Neuron (in vitro differentiated cells): ENCODE results near the gene CRYBB1.

Experiments
- H2AFZ ChIP-seq: one replicate; pipeline ENCODE4 v1.6.1; 2013; ENCODE audit warnings: low read depth, mild to moderate bottlenecking, inconsistent platforms, low read length, moderate library complexity
- H3K27me3 ChIP-seq: one replicate; pipeline ENCODE4 v1.6.1; 2013; ENCODE audit warnings: low read length; ENCODE audit not compliant: insufficient read depth
- H3K36me3 ChIP-seq: one replicate; pipeline ENCODE4 v1.6.1; 2013; ENCODE audit warnings: low read length; ENCODE audit not compliant: insufficient read depth
- H3K4me1 ChIP-seq: one replicate; pipeline ENCODE4 v1.6.1; 2013; ENCODE audit warnings: low read length; ENCODE audit not compliant: insufficient read depth
- H3K4me3 ChIP-seq: 2 replicates; pipeline ENCODE4 v1.5.1; 2013; ENCODE audit warnings: mild to moderate bottlenecking, low read length, moderate library complexity
- H3K9me3 ChIP-seq: one replicate; pipeline ENCODE4 v1.6.1; 2013; ENCODE audit warnings: low read length

Gene CRYBB1

GRCh38 chr22:26589845-26590736, 27.7 kb downstream of the CRYBB1 start, which contains the start of gene TPST2:
TSS of gene TPST2 (minus strand) at chr22:26590132. CDS start at chr22:26541630, 48,502 bp downstream.
- H3K36me3 ChIP-seq: no peaks in the 10 kb centered on the region
- H3K9me3 ChIP-seq: no peaks in the 10 kb centered on the region
- H2AFZ ChIP-seq: peak within 1 kb of the TSS; percentile 84
- no peaks in the 10 kb centered on the region for H3K27me3 ChIP-seq
- H3K4me3 ChIP-seq: peak within 1 kb of the TSS; percentile 88
- peaks cover 8% of the 10 kb centered on the region for H3K4me1 ChIP-seq

DNA sequence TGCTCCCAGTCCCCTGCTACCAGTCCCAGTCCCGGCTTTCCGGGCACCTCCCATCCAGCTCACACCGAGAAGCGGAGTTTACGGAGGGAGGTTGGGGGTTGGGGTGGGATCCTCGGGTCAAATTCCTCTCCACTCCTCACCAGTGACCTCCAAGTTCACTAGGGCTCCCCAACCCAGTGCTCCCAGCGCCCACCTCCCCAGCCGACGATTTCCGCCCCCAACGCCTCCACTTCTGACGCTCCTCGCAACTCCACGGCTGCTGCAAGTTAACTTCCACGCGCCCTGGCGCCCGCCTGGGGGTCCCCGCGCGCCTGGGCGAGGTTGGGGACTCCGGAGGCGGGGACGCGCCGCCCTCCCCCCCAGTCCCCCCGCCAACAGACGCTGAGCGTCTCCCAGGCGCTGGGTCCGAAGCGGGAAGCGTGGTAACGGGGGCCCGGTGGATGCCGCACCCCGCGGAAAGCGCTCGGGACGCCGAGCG, 28.4 kb downstream of the CRYBB1 start:
- peaks cover 8% of the 10 kb centered on the region for H3K4me1 ChIP-seq
- no peaks in the 10 kb centered on the region for H3K27me3 ChIP-seq
- no peaks in the 10 kb centered on the region for H3K36me3 ChIP-seq
- peak overlapping the region; percentile 88 for H3K4me3 ChIP-seq
- no peaks in the 10 kb centered on the region for H3K9me3 ChIP-seq
- H2AFZ ChIP-seq: peak overlapping the region; percentile 84

DNA sequence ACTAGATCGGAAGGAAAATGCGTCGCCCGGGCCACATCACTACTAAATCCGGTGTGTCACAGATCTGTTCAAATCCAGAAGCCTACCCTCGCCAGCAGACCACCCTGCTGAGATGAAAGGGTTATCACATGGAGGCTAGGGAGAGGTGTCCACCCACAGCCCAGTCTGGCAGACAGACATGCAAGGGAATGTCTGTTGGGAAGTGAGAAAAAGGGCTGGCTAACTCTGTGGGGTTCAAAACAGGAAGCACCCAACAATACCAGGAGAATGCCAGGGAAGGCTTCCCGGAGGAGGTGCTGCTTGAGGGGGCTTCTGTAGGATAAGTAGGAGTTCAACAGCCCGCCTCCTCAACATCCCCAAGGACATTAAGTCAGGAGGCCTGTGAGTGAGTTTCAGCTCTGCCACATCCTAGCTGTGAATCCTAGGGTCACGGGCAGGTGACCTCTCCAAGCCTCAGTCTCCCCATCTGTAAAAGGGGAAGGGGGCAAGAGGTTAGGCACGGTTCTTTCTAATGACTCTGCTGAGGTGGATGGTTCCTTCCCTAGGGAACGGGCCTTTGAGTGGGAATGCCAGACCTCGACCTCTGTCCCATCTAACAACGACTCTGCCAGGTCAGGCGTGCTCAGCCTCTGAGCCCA, 29.0 kb downstream of the CRYBB1 start:
- H2AFZ ChIP-seq: no peak overlapping the region
- H3K4me1 ChIP-seq: peaks cover 8% of the 10 kb centered on the region
- no peaks in the 10 kb centered on the region for H3K27me3 ChIP-seq
- peak overlapping the region; percentile 88 for H3K4me3 ChIP-seq
- H3K9me3 ChIP-seq: no peaks in the 10 kb centered on the region
- H3K36me3 ChIP-seq: no peaks in the 10 kb centered on the region

- H3K27me3 ChIP-seq: no peaks in the 10 kb centered on the region
- no peak overlapping the region for H2AFZ ChIP-seq
- no peaks in the 10 kb centered on the region for H3K36me3 ChIP-seq
- peaks cover 8% of the 10 kb centered on the region for H3K4me1 ChIP-seq
- no peaks in the 10 kb centered on the region for H3K9me3 ChIP-seq
- H3K4me3 ChIP-seq: no peak overlapping the region
Observed at GRCh38 chr22:26587991-26588613, 29.7 kb downstream of the CRYBB1 start.

- H2AFZ ChIP-seq: no peak overlapping the region
- H3K9me3 ChIP-seq: no peaks in the 10 kb centered on the region
- peaks cover 8% of the 10 kb centered on the region for H3K4me1 ChIP-seq
- peaks cover 5% of the 10 kb centered on the region for H3K36me3 ChIP-seq
- H3K4me3 ChIP-seq: no peak overlapping the region
- H3K27me3 ChIP-seq: no peaks in the 10 kb centered on the region
Observed at GRCh38 chr22:26586556-26587325, 31.1 kb downstream of the CRYBB1 start.

DNA sequence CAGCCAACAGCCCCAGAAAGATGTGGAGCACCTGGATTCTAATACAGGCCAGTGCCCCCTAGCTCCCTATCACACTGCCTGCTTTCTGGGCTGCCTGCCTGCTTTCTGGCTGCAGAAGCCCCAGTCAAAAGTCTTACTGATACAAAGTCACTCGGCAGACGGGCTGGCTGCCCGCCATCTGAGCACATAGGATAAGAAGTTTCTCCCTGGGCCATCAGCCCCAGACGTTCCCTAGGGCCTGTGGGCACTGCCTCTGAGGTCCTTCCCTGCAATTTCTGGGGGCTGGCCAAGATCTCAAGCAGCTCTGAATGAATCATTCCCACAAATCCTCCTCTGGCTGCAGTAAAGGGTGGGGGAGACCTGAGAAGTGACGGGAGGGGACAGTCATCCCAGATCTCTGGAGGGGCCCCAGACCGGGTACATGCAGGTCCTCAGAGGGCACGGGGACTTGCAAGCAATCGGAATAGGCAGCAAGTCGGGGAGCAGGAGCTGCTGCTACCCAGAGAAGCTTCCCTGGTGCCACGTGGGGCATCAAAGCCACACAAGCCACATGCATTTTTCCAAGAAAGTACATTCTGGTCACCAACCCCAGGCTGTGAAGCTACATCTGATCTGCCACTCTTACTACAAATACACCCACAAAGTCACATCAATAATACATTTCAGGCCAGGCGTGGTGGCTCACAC, 32.6 kb downstream of the CRYBB1 start:
- Histone ChIP-seq H3K9me3 (no peaks in the 10 kb centered on the region), H2AFZ (no peak overlapping the region), H3K4me3 (no peak overlapping the region), H3K36me3 (peaks cover 5% of the 10 kb centered on the region), H3K4me1 (peaks cover 6% of the 10 kb centered on the region), H3K27me3 (no peaks in the 10 kb centered on the region)

- peaks cover 5% of the 10 kb centered on the region for H3K36me3 ChIP-seq
- no peaks in the 10 kb centered on the region for H3K9me3 ChIP-seq
- H3K27me3 ChIP-seq: no peaks in the 10 kb centered on the region
- peaks cover under 1% of the 10 kb centered on the region for H3K4me1 ChIP-seq
- no peak overlapping the region for H3K4me3 ChIP-seq
- H2AFZ ChIP-seq: no peak overlapping the region
Observed at GRCh38 chr22:26584010-26584409, 33.8 kb downstream of the CRYBB1 start.

DNA sequence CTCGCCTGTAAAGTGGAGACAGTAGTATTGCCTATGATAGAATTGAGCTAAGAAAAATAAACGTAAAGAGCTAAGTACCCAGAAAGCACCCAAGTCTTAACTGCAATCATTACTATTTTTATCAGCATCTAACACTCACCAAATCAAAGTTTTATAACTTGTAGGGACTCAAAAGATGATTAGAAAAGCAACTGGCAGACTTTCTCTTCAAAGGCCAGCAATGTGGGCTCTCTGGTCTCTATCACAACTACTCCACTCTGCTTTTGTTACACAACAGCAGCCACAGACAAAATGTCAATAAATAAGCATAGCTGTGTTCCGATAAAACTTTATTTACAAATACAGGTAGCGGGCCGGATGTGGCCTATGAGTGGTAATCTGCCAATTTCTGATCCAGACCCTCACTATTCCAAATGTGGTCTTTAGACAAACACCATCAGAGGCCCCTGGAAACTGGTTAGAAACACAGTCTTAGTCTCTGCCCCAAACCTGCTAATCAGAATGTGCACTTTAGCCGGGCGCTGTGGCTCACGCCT, 36.1 kb downstream of the CRYBB1 start:
- Histone ChIP-seq H3K4me3 (no peak overlapping the region), H3K4me1 (no peaks in the 10 kb centered on the region), H3K9me3 (no peaks in the 10 kb centered on the region), H2AFZ (no peak overlapping the region), H3K36me3 (peaks cover 5% of the 10 kb centered on the region), H3K27me3 (no peaks in the 10 kb centered on the region)

GRCh38 chr22:26581026-26581425, 36.8 kb downstream of the CRYBB1 start:
- no peaks in the 10 kb centered on the region for H3K9me3 ChIP-seq
- no peaks in the 10 kb centered on the region for H3K27me3 ChIP-seq
- no peak overlapping the region for H2AFZ ChIP-seq
- no peak overlapping the region for H3K4me3 ChIP-seq
- H3K4me1 ChIP-seq: no peaks in the 10 kb centered on the region
- peaks cover 5% of the 10 kb centered on the region for H3K36me3 ChIP-seq

- peaks cover 5% of the 10 kb centered on the region for H3K36me3 ChIP-seq
- H3K4me3 ChIP-seq: no peak overlapping the region
- no peaks in the 10 kb centered on the region for H3K27me3 ChIP-seq
- H2AFZ ChIP-seq: no peak overlapping the region
- H3K9me3 ChIP-seq: no peaks in the 10 kb centered on the region
- no peaks in the 10 kb centered on the region for H3K4me1 ChIP-seq
Observed at GRCh38 chr22:26580240-26580962, 37.4 kb downstream of the CRYBB1 start.

- Histone ChIP-seq H3K27me3 (no peaks in the 10 kb centered on the region), H3K4me1 (no peaks in the 10 kb centered on the region), H3K9me3 (no peaks in the 10 kb centered on the region), H3K36me3 (peaks cover 5% of the 10 kb centered on the region), H3K4me3 (no peak overlapping the region), H2AFZ (no peak overlapping the region)
Observed at GRCh38 chr22:26579331-26579886, 38.4 kb downstream of the CRYBB1 start.
